GM19324 (cell line): Measurements from ENCODE around the gene NANP.
"Not testable (repeated sequence)": the region's sequence is repeated elsewhere in the genome, so short reads cannot be mapped to it uniquely, and the experiment has no call there.

Experiments used
- ATAC-seq: cut with Tn5 transposase; IDR thresholded peaks from one replicate; pipeline ENCODE4 v1.9.1; 2021; ENCODE audit warnings: mild to moderate bottlenecking, moderate library complexity; ENCODE audit not compliant: unreplicated experiment, low FRiP score

Gene NANP

DNA sequence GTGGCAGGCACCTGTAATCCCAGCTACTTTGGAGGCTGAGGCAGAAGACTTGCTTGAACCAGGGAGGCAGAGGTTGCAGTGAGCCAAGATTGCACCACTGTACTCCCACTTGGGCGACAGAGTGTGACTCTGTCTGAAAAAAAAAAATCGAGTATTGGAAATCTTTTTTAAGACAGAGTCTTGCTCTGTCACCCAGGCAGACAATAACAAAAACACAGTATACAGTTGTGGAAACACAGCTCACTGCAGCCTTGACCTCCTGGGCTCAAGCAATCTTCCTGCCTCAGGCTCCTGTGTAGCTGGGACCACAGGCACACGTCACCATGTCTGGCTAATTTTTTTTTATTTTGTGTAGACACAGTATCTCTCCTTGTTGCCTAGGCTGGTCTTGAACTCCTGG, 15.0 kb downstream of the NANP start:
- ATAC-seq, result no peak

DNA sequence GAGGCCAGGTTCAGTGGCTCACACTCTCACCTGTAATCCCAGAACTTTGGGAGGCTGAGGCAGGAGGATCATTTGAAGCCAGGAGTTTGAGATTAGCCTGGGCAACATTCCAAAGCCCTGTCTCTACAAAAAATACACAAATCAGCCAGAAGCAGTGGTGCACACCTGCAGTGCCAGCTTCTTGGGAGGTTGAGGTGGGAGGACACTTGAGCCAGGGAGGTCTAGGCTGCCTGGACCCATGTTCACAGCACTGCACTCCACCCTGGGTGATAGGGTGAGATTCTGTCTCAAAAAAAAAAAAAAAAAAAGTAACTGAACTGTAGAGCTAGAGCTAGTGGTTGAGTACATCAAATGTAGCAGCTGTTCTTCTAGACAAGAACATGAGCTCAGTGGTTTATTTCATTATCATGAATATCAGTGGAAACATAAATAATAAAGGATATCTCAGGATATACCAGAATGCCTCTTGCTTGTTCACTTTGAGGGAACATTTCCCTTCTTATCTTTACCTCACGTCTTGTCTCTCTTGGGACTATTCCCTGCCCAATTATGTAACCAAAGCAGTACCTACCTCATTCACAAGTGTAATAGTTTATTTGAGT, 17.6 kb downstream of the NANP start:
- no peak for ATAC-seq

DNA sequence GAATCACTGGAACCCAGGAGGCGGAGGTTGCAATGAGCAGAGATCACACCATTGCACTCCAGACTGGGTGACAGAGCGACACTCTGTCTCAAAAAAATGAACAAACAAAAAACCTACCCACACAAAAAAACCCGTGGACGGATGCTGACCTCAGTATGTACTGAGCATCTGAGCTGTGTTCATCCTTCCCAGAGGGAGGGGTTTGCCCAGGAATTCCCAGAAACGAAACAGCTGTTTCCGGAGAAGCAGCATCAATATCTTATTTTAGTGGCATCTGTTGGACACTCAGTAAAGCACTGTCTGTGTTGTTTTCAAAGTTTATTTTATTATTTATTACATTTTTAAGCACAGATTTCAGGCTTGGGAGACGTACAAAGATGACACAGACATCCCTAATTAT, 18.7 kb downstream of the NANP start:
- no peak for ATAC-seq

DNA sequence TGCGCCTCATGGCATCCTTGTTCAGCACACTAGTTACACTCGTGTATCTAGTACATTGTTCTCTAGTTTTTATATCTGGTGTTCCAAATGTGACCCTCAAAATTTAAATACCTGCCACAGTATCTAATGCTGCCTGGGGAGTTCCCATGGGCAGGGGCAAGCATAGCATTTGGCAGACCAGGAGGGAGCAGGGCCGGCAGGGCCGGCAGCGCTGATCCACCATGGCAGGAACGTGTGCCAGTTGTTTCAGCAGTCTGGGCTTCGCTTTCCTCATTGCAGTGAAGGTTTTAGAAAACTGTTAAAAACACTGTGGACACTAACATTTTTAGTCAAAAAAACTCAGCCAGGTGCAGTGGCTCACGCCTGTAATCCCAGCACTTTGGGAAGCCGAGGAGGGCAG, 19.2 kb downstream of the NANP start:
- ATAC-seq, result no peak

DNA sequence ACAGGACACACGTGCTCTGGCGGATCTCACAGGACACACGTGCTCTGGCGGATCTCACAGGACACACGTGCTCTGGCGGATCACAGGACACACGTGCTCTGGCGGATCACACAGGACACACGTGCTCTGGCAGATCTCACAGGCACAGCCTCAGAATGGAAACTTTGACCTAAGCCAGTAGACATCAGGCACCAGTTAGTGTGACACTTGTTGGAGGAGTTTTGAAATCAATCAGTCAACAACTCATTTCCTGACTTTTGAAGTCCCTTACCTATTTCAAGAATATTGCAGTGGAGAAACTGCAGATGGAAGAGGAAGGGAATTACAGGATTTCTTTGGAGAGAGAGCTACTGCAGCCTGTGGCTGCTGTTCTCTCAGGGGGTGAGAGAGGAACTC, 20.9 kb downstream of the NANP start:
- ATAC-seq, result not testable (repeated sequence)

DNA sequence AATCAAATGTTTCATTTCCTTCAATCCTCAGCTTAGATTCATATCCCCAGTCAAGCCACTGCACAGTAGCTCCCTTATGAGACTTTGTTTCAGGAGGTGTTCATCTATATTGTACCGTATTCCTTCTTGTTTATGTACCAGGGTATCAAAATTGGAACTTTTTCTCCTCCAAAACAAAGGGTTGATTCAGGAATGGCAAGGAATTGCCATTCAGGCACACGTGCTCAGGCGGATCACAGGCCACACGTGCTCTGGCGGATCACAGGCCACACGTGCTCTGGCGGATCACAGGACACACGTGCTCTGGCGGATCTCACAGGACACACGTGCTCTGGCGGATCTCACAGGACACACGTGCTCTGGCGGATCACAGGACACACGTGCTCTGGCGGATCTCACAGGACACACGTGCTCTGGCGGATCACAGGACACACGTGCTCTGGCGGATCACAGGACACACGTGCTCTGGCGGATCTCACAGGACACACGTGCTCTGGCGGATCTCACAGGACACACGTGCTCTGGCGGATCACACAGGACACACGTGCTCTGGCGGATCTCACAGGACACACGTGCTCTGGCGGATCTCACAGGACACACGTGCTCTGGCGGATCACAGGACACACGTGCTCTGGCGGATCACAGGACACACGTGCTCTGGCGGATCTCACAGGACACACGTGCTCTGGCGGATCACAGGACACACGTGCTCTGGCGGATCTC, 21.5 kb downstream of the NANP start:
- ATAC-seq, result not testable (repeated sequence)

DNA sequence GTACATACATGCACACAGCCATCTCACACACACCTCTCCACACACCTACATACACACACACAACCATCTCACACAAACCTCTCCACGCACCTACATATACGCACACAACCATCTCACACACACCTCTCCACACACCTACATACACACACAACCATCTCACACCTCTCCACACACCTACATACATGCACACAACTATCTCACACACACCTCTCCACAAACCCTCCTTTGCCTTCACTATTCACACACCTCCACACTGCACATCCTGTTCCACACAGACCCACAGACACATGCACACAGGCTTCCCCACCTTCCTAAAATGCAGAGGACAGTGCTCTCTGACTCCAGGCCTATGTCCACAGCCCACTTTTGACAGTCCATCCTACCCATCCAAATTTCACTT, 22.2 kb downstream of the NANP start:
- ATAC-seq, result no peak

DNA sequence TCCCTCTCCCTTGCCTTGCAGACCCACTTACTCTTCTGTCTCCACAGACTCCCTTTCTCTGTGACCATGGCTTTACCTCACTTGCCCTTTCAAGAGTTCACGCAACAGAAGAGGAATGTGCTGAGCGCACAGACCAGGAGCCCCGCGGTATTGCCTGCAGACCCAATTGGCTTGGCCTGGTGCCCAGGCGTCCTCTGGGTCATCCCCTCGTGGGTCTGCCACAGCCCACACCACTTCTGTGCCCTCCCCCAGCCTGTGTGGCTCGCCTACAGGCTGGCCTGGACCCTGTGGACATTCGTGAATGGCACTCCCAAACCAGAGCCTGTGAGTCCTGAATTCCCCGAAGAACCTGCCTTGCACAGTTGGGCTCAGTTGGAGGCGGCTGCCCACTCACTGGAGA, 23.2 kb downstream of the NANP start:
- no peak for ATAC-seq

DNA sequence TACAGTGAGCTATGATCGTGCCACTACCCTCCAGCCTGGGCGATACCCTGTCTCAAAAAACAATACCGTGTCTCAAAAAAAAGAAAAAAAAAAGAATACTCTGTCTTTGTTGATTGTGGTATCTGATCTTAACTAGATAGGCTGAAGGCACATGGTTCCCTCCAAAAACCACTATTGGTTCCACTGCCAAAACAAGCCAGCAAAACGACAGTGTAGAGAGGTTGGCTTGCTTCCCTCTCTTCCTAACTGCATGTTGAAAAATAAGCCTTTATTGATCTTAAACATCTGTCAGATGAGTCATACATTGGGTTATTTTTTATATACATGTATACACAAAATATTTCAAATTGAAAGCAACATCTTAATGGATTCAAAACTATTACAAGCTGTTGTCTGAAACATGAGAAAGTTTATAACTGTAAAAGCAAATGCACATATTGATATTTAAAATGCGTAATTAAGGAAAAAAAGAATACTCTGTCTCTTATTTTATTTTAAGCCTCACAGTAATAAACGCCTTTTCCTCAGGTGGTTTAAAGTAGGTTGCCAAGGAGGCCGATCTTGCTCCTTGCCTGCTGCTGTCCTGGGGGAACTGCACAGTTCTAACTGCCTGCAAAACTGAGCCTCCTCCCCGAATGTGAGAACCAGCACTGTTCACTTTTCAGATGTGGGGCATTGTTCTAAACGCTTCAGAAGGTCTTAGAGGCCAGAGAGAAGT, 31.5 kb downstream of the NANP start:
- no peak for ATAC-seq

DNA sequence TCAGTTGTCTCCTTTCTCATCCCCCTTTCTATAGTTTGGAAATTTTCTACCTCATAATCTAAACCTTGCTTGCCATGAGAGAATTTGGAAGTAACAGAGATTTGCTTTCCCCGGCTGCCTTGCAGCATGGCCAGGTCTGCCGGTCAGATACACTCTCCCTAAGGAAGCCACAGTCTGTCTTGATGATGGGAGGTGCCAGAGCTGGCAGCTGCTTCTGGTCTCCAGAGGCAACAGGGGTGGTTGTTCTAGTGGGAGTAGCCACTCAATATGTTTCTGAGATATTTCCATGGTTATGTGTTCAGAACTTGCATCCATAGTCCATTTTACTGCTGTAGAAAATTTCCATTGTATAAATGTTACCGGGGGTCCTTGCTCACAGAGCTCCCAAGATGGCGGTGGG, 33.0 kb downstream of the NANP start:
- not testable (repeated sequence) for ATAC-seq

DNA sequence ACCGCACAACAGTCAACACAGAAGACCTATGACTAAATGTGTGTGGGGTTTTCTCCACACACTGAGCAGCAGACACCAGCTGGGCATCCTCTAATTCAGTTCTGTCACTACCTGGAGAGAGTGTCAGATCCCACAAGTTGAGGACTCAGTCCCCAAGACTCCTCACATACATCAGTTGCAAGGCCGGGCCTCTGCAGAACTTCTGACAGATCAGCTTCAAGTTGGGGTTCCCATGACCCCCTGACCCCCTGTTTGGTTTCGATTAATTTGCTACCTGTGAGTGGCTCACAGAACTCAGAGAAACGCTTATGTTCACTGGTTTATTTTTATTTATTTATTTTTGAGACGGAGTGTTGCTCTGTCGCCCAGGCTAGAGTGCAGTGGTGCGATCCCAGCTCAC, 35.3 kb downstream of the NANP start:
- no peak for ATAC-seq

DNA sequence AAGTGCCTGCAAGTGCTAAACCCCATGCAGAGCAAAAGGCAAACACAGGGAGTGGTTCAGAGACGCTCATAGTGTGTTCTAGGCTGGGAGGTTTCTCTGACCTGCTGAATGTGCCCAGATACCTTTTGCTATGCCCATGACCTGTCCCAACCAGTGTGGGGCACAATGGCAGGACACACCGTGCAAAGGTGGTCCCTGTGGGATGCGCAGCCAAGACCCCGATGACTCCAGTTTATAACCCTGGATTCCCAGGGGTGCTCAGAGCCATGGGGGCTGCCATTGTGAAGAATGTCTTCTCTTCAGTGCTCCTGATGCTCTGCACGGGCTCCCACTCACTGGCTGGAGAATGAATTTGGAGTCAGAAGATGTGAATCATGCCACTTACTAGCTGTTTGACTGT, 36.3 kb downstream of the NANP start:
- no peak for ATAC-seq

DNA sequence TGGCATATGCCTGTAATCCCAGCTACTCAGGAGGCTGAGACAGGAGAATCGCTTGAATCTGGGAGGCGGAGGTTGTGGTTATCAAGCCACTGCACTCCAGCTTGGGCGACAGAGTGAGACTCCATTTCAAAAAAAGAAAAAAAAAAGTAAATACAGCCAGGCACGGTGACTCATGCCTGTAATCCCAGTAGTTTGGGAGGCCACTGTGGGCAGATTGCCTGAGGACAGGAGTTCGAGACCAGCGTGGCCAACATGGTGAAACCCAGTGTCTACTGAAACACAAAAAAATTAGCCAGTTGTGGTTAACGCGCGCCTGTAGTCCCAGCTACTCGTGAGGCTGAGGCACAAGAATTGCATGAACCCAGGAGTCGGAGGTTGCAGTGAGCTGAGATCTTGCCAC, 36.9 kb downstream of the NANP start:
- no peak for ATAC-seq

DNA sequence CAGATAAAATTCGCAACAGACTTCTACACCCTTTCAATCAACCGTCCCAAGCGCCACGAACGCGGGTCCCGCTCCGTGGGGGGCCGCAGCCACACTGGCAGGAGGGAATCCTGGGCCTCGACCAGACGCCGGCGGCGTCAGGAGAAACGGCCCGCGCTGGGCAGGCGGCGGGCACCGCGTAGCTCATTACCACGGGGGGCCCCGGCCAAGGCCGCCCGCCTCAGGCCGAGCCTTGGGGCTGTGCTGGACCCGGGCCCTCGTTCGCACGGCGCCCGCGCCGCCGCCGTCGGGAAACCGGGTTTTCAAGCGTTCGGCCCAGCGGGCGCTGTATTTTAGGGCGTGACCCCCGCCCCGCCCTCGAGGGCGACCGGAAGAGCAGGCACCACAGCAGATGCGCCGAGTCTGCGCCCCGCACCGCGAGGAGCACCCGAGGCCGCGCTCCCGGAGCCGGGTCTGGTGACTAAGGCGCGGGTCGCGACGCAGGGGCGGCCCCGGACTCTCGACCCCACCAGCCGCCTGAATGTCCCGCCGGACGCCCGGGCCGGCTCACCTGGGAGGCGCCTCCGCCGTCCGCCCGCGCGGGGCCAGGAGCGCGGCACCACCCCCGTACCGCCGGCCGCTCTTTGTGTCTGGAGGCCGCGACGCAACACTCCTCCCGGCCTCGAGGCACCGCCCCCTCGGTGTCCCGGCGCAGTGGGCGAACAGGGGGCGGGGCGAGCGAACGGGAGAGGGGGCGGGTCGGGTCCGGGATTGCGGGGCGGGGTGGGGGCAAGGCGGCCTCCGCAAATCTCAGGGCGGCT, 38.7 kb downstream of the NANP start, which contains the start of gene NINL:
Gene NINL (minus strand): TSS at position 627 of the 800 bp plus-strand sequence. CDS start 58,944 bp downstream, outside the sequence.
- no peak for ATAC-seq

DNA sequence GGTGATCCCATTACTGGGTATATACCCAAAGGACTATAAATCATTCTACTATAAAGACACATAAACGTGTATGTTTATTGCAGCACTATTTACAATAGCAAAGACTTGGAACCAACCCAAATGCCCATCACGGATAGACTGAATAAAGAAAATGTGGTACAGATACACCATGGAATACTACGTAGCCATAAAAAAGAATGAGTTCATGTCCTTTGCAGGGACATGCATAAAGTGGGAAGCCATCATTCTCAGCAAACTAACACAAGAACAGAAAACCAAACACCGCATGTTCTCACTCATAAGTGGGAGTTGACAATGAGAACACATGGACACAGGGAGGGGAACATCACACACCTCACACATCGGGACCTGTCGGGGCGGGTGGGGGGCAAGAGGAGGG, 40.2 kb downstream of the NANP start:
- ATAC-seq, result not testable (repeated sequence)

DNA sequence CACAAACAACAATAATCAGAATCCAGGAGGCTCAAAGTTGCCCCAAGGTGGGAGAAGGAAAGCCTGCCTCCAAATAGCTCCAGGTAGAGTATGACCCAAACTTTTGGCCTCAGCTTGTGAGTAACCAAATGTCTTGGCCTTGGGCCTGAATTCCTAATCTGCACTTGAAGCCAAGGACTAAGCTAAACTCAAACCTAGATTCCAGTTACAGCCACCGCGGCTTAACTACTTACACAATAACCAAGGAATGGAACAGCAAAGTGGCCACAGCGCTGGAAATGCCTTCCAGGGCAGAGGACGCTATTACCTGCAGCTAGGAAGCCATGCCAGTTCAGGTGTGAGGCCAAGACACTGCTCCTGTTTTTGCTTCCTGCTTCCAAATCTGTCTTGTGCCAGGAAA, 43.1 kb downstream of the NANP start:
- no peak for ATAC-seq

DNA sequence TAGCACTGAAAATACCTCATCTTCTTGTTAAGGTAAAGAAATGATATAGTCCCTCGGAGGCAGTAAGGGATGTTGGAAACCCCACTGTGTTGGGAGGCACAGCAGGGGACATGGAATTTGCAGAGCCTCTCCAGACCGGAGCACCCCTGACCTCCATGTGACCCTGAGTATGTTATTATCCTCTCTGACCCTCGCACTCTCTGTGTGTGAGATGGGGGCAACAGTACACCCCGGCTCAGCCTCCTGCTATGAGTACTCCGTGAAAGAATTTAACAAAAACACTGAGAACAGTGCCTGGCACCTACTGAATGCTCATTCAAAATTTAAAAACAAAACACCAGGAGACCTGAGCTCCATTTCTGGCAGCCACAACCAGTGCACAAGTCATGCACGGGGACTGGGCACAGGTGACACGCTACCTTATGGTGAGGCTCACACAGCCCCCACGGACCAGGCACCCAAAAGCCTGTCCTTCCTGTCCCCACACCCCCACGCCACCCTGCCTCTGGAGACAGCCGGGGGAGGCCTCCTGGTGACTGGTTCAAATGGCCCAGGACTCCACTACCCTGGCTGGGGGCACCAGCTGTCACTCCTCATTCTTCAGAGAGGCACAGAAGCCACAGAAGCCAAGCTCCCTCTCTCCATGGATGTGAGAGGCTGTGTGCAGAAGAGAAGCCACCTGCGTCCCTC, 44.6 kb downstream of the NANP start:
- no peak for ATAC-seq

DNA sequence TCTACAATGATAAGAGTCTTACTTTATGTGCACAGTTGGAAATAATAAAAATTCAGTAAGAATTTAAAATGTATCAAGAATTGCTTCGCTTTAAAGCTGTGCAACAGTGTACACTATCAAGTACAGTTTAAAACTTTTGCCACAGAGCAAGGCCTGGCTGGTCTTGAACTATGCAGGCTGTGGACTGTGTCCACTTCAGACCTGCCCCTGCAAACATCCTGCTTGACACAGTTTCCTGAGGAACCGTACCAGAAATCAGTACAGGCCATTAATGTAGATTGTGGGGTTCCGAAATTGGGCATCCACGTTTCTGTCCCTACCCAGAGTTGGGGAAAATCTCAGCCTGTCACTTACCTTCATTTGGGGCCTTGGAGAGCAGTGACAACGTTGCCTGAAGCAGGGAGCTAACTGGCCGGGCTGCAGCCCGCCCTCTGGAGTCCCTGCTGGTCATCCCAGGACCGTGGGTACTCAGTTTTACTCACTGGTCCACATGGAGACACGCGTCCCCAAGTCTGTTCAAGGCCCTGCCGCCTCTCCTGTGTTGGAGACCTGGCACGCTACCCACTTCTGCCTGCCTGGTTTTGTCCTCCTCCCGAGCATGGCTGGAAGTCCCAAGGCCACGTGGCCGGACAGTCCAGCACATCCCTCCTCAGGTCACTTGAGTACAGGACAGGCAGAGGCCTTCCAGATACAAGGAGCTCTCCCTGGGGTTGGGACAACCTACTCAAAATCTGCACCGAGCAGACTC, 46.9 kb downstream of the NANP start:
- ATAC-seq, result no peak

DNA sequence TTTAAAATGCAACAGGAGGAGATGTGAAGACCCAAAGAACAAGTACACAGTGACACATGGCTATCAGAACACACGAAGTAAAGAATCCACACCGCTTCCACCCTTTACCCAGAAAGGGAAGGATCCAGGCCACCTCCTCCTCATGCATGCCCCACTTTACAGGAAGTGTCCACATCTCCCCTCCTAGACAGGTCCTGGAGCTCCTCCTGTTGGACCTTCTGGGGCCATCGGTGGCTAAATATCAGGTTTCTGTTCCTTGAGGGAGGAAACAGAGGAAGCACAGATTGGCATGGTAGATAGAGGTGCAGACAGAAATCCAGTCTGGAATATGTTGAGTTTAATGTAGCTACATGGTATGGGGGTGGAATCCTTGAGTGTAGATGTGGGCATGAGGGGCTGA, 49.4 kb downstream of the NANP start:
- no peak for ATAC-seq
